DND-41 (cell line): Measurements from ENCODE around the gene RAD17.
"Not testable (repeated sequence)": the region's sequence is repeated elsewhere in the genome, so short reads cannot be mapped to it uniquely, and the experiment has no call there.

Experiments
- ATAC-seq: fragments of 200-7000 bp; cut with Tn5 transposase; 3 replicates; pipeline ENCODE4 v1.9.1; 2021; ENCODE audit warnings: low read depth; ENCODE audit not compliant: insufficient read depth
- DNase-seq: peaks from one replicate; pipeline ENCODE4 v3.0.0-alpha.2; 2020
- H2AFZ ChIP-seq: 2 replicates; pipeline ENCODE4 v1.6.0; 2012; ENCODE audit warnings: low read depth, low read length
- H3K27ac ChIP-seq: 2 replicates; pipeline ENCODE4 v1.5.1; 2012; ENCODE audit warnings: low read length, inconsistent platforms
- H3K27me3 ChIP-seq: fragments of 200-600 bp; sonication (generic); 2 replicates; pipeline ENCODE4 v1.6.0; 2012; ENCODE audit warnings: low read length, mild to moderate bottlenecking, inconsistent platforms; ENCODE audit not compliant: insufficient read depth, poor library complexity
- H3K36me3 ChIP-seq: 2 replicates; pipeline ENCODE4 v1.5.1; 2012; ENCODE audit warnings: low read length, inconsistent platforms; ENCODE audit not compliant: insufficient read depth
- H3K4me1 ChIP-seq: 2 replicates; pipeline ENCODE4 v1.5.1; 2012; ENCODE audit warnings: mild to moderate bottlenecking, low read length; ENCODE audit not compliant: insufficient read depth
- H3K4me2 ChIP-seq: 2 replicates; pipeline ENCODE4 v1.6.0; 2012; ENCODE audit warnings: mild to moderate bottlenecking, moderate library complexity, low read length, inconsistent platforms; ENCODE audit not compliant: insufficient read depth
- H3K4me3 ChIP-seq, 2 experiments: fragments of 200-600 bp in 1 of 2; shearing (Covaris generic) in 1 of 2; 2 replicates each; pipeline ENCODE4 v1.5.1; 2012 to 2016; ENCODE audit warnings: inconsistent platforms in 2 of 2, low read length in 2 of 2, mild to moderate bottlenecking in 2 of 2, low read depth in 1 of 2, moderate library complexity in 1 of 2
- H3K79me2 ChIP-seq: 2 replicates; pipeline ENCODE4 v1.6.0; 2012; ENCODE audit warnings: low read length, inconsistent platforms; ENCODE audit not compliant: insufficient read depth
- H3K9ac ChIP-seq: 2 replicates; pipeline ENCODE4 v1.6.0; 2012; ENCODE audit warnings: low read depth, mild to moderate bottlenecking, inconsistent platforms, low read length, moderate library complexity
- H3K9me3 ChIP-seq: 2 replicates; pipeline ENCODE4 v1.5.1; 2012; ENCODE audit warnings: low read length, moderate library complexity, mild to moderate bottlenecking, inconsistent platforms; ENCODE audit not compliant: insufficient read depth, severe bottlenecking
- H4K20me1 ChIP-seq: 2 replicates; pipeline ENCODE4 v1.6.0; 2012; ENCODE audit warnings: low read length; ENCODE audit not compliant: insufficient read depth
- EZH2 ChIP-seq: IDR thresholded peaks from 3 replicates; pipeline ENCODE4 v1.6.1; 2012; ENCODE audit warnings: borderline replicate concordance, low read depth, mild to moderate bottlenecking, moderate library complexity, low read length, inconsistent platforms; ENCODE audit not compliant: severe bottlenecking
- TF ChIP-seq, protein P1 (sequence below): IDR thresholded peaks from 2 replicates; pipeline ENCODE4 v1.5.1; 2012; ENCODE audit warnings: borderline replicate concordance, low read length, moderate library complexity, mild to moderate bottlenecking; ENCODE audit not compliant: poor library complexity, severe bottlenecking; ENCODE audit errors: extremely low read depth

The RAD17 gene

DNA sequence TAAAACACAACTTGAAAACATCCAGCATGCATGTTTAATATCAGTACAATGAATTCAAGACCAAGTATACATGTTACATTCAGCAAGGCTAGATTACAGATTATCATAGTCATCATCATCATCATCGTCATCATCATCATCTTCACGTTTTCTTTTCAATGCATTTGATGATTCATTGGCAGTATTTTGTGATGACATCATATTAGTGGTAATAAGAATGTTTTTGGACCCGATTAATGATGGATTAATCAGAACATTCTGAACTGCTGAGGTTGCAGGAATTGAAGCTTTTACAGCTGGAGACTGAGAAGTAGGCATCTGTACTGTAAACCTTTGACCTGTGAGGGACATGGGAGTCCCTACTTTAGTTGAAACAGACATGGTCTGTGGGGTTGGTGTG, 4.8 kb upstream of the RAD17 start:
- no peaks in the 10 kb centered on the region for H3K27me3 ChIP-seq
- DNase-seq (no peak), ATAC-seq (no peak)
- H3K79me2 ChIP-seq, result peaks cover 95% of the 10 kb centered on the region
- no peak overlapping the region for H3K4me3 ChIP-seq
- H2AFZ ChIP-seq, result no peak overlapping the region
- TF ChIP-seq, protein P1, sequence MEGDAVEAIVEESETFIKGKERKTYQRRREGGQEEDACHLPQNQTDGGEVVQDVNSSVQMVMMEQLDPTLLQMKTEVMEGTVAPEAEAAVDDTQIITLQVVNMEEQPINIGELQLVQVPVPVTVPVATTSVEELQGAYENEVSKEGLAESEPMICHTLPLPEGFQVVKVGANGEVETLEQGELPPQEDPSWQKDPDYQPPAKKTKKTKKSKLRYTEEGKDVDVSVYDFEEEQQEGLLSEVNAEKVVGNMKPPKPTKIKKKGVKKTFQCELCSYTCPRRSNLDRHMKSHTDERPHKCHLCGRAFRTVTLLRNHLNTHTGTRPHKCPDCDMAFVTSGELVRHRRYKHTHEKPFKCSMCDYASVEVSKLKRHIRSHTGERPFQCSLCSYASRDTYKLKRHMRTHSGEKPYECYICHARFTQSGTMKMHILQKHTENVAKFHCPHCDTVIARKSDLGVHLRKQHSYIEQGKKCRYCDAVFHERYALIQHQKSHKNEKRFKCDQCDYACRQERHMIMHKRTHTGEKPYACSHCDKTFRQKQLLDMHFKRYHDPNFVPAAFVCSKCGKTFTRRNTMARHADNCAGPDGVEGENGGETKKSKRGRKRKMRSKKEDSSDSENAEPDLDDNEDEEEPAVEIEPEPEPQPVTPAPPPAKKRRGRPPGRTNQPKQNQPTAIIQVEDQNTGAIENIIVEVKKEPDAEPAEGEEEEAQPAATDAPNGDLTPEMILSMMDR, result no peak
- no peak for TF ChIP-seq EZH2
- H3K27ac ChIP-seq, result no peak overlapping the region
- peaks cover 58% of the 10 kb centered on the region for H3K36me3 ChIP-seq
- H3K9ac ChIP-seq, result no peak overlapping the region
- H4K20me1 ChIP-seq, result peaks cover 37% of the 10 kb centered on the region; the same call in 1 of the 2 replicates
- H3K4me2 ChIP-seq, result peak overlapping the region; percentile 12; the same call in 1 of the 2 replicates
- no peaks in the 10 kb centered on the region for H3K9me3 ChIP-seq
- H3K4me1 ChIP-seq, result peaks cover 27% of the 10 kb centered on the region

DNA sequence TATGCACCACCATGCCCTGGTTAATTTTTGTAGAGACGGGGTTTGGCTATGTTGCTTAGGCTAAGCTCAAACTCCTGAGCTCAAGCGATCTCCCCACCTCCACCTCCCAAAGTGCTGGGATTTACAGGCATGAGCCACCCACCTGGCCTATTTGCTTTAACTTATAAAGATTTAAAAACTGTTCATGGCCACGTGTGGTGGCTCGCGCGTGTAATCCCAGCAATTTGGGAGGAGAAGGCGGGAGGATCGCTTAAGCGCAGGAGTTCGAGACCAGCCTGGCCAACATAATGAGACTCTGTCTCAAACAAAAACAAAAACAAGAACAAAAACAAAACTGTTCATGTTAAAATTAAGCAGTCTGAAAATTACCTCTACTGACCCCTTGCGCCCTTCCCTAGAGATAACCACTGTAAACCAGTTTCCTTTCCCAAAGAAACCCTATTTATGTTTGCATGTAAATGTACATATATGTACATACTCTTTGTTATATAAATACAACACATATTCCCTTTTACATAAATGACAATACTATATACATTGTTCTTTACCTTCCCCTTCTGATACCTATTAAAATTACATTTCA, 1.8 kb upstream of the RAD17 start:
- Histone ChIP-seq H3K9ac (peak overlapping the region; percentile 84), H3K36me3 (peaks cover 46% of the 10 kb centered on the region), H3K79me2 (peaks cover 96% of the 10 kb centered on the region), H3K27me3 (no peaks in the 10 kb centered on the region), H3K9me3 (no peaks in the 10 kb centered on the region), H4K20me1 (peaks cover 35% of the 10 kb centered on the region; the same call in 1 of the 2 replicates), H3K4me1 (peaks cover 50% of the 10 kb centered on the region), H3K27ac (peak overlapping the region; percentile 96), H3K4me2 (peak overlapping the region; percentile 66), H3K4me3 (peak overlapping the region; percentile 86 to 94; a peak in 3 of 4 replicates), H2AFZ (no peak overlapping the region)
- DNase-seq (no peak), ATAC-seq (no peak)
- TF ChIP-seq EZH2, result no peak

DNA sequence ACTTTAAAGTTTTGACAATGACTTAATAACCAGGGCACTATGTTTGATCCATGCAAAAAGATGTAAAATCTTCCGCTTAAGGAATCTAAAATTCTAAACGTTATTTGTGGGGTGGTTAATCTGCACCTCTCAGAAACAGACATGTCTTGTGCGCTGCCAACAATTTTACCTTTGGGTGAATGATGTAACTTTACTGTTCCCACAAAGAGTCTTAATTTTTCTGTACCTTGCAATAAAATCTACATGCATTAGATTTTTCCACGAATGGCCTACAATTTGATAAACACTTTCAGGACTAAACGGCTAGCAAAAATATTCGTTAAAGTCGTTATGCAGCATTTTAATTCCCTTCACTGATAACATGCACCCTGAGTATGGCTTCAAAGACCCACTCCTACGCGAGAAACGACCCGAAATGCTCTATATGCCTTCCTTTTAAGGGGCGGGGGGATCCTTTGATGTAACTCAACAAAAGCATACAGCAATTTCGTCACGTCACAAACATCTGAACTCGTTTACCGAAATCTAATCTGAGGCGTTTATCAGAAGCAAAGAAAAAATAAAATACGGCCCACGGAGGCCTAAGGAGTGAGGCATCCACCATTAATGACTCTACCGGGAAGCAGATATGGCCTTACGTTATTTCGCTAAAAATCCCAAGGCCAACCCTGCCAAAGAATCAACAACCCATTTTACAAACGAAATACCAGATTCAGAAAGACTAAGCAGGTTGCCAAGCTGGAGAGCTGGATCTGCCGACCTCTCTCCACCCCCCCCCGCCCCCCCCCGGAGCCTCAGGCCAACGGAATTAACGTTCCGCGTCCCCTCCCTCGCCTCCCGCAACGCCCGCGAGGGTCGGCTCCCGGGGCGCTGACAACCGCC, 919 bp upstream of the RAD17 start:
- ATAC-seq (peak; percentile 3; the same call in 2 of the 3 replicates), DNase-seq (peak; percentile 39)
- peaks cover 31% of the 10 kb centered on the region; the same call in 1 of the 2 replicates for H4K20me1 ChIP-seq
- peaks cover 51% of the 10 kb centered on the region for H3K4me1 ChIP-seq
- H3K9me3 ChIP-seq, result no peaks in the 10 kb centered on the region
- H2AFZ ChIP-seq, result peak overlapping the region; percentile 89
- peak overlapping the region; percentile 86 to 94 for H3K4me3 ChIP-seq
- peak overlapping the region; percentile 66 for H3K4me2 ChIP-seq
- no peaks in the 10 kb centered on the region for H3K27me3 ChIP-seq
- TF ChIP-seq, protein P1, result no peak
- no peak for TF ChIP-seq EZH2
- H3K27ac ChIP-seq, result peak overlapping the region; percentile 96
- peaks cover 38% of the 10 kb centered on the region for H3K36me3 ChIP-seq
- peak overlapping the region; percentile 84 for H3K9ac ChIP-seq
- peaks cover 93% of the 10 kb centered on the region for H3K79me2 ChIP-seq

DNA sequence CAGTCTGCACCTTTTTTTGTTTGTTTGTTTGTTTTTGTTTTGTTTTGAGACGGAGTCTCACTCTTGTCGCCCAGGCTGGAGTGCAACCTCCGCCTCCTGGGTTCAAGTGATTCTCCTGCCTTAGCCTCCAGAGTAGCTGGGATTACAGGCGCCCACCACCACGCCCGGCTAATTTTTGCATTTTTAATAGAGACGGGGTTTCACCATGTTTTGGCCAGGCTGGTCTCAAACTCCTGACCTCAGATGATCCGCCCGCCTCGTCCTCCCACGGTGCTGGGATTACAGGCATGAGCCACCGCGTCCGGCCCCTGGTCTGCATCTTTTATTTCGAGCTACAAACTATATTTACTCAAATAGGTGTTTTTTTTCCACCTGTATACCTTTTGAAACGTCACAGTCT, 717 bp downstream of the RAD17 start:
- H4K20me1 ChIP-seq, result peaks cover 20% of the 10 kb centered on the region; the same call in 1 of the 2 replicates
- not testable (repeated sequence) for ATAC-seq, H3K9me3 ChIP-seq, H3K27me3 ChIP-seq, DNase-seq
- peak overlapping the region; percentile 96 for H3K27ac ChIP-seq
- H3K4me3 ChIP-seq, result peak overlapping the region; percentile 86 to 94; a peak in 3 of 4 replicates
- peak overlapping the region; percentile 89 for H2AFZ ChIP-seq
- peaks cover 43% of the 10 kb centered on the region for H3K4me1 ChIP-seq
- H3K4me2 ChIP-seq, result peak overlapping the region; percentile 66
- peaks cover 77% of the 10 kb centered on the region for H3K79me2 ChIP-seq
- peak overlapping the region; percentile 84 for H3K9ac ChIP-seq
- H3K36me3 ChIP-seq, result peaks cover 33% of the 10 kb centered on the region
